Measurements from ENCODE around the gene ATG7. TPM values are rescaled to one million over a fixed set of nuclear protein-coding genes. Genes with fewer than 3 reads are reported as not detected.
"Not testable (repeated sequence)": the region's sequence is repeated elsewhere in the genome, so short reads cannot be mapped to it uniquely, and the experiment has no call there.

The ATG7 gene
- total RNA-seq, 1 donor from 2014 or later = 17.5 TPM

DNA sequence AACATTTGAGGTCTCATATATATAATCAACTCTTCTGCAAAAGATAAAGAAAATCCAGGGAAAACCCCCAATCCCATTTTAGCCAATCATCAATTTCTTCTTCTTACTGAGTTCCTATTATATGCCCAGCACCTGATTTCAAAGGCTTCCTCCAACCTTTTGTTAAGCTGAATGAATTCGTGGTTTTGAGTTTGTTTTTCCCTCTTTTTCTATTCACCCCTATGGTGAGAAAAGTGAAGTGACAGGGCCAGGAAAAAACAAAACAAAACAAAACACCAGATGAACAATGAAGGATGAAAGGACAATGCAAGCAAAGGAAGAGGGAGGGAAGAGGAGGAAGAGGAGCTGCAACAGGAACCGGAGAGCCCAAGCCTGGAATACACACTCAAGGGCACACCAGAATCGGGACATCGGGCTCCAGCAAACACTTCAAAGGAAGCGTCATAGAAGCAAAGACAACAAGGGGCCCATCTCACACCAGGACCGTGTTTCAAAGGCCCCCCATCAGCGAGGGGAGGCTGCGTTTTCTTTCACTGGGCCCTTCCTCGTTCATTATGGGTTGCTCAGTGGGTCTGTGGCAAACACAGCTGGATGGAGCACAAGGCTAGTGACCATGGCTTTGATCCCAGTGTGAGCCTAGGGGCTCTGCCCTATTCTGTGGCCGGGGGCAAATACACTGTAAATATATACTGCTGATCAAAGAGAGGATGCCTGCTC is 321.3 kb downstream of the ATG7 start:
- DNase-seq (ENCODE audit: missing footprints) (no peak), ATAC-seq (no peak)
- intact Hi-C loops (cut with DNase I) = no loop called here

- ATAC-seq; DNase-seq (ENCODE audit: missing footprints); intact Hi-C loops (cut with DNase I): not testable (repeated sequence)
Measured at GRCh38 chr3:11595024-11595423, 322.8 kb downstream of the ATG7 start.

DNA sequence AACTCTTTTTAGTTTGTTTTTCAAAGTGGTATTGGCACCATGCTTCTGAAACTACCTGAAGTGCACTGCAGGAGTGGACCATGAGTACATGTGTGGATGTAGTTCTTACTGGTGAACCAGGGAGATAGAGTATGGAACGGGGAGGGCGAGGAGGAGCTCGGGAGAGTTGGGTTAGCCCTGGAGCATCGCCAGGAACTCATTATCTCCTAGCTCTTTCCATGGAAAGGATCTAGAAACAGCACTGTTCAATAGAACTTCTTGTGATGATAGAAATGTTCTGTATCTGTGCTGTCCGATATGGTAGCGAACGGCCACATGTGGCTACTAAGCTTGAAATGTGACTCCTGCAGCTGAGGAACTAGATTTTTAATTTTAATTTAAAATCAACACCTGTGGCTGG is 324.2 kb downstream of the ATG7 start:
- no peak for ATAC-seq
- intact Hi-C loops (cut with DNase I) = no loop called here
- DNase-seq (ENCODE audit: missing footprints) = no peak

GRCh38 chr3:11600501-11601282 is 328.5 kb downstream of the ATG7 start:
- ATAC-seq (peak; percentile 84), DNase-seq (ENCODE audit: missing footprints) (peak; percentile 73)
- intact Hi-C loops (cut with DNase I) = loop anchor here (5.0 kb wide), 1 partner anchor 42 kb away; the partner anchor contains the start of gene VGLL4

DNA sequence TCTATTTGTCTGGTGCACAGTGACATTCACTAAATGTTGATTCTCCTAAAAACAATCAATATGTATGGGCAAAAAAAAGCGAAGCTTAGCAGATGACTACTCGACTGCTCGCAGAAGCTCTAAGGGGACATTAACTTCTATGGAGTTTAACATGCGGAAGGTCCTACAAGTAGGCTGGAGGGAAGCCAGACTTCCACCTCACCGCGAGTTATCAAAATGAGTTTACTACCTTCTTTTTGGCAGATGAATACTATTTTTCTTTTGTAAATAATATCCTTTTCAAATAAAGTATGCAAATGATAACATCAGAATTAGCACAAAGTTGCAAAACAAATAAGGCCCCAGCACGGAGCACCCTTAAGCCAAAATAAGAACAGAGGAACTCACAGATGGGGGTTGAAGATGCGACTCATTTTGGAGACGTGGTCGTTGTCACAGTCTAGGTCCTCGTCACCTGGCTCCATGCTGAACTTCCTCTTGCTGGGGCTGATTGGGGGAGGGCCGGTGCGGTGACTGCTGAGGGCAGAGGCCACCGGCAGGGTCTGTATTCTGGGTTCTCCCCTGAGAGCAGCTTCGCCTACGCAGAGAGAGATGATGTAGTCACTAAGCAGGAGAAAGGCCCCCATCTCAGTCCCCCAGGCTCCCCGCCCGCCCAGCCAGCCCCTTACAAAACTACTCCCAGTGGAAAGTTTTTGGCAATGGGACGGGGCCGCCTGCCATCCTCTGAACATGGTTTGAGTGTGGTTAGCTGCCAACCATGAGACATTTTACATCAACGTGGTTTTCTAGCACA is 329.4 kb downstream of the ATG7 start:
- intact Hi-C loops (cut with DNase I) = loop anchor here (5.0 kb wide), 1 partner anchor 41 kb away; the partner anchor contains the start of gene VGLL4
- peak; percentile 76 for DNase-seq (ENCODE audit: missing footprints)
- ATAC-seq = peak; percentile 48

DNA sequence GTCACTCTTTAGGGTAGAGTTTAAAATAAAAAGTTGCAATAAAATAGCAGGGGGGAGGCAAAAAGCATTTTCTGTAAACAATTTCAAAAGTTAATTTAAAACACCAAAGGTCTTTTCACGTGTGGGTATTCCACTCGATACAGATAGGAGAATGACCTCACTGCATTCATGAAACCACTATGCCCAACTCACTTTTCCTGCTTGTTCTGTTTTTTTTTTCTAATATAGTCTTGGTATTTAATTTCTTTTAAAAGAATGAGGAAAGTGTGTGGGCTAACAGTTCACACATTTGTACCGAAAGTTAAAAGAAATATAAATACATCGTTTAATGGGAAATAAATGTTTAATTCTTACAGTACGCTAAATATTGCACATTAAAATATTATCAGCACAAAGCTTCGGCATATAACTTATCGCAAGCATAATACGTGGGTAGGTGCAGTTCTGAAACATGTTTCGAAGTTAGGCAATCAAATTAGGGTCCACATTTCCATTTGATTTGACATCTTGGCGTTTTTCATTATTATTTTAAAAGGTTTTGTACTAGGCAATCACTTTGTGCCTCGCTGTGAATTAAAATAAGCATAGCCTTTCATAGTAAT is 330.1 kb downstream of the ATG7 start:
- intact Hi-C loops (cut with DNase I) = loop anchor here (5.0 kb wide), 1 partner anchor 40 kb away; the partner anchor contains the start of gene VGLL4

DNA sequence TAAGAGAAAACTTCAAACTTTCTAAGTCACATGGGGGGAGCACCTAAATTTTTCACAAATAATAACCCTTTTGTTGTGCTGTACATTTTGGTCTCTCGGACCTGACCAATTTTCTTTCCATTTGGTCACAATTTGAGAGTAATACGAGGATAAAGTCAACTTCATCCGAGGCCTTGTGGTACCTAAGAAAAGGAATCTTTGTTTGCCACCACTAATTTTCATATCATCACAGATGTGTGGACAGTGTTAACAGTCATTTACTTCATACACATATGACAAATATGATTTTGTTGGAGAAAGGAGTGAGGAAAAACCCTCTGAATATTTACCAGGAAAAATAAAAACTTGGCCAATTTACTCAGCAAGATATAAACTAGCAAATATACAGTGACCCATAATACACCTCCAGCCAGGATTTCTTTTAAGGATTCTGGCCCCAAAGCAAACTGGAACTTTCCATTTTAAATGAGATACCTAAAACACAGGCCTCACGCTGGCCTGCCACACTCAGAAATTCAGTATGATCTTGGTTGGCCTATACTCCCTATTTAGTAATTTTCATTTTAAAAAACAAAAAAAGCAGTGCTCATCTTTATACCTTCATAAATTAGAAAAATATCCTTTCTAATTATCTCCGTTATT is 330.8 kb downstream of the ATG7 start:
- ATAC-seq (no peak), DNase-seq (ENCODE audit: missing footprints) (no peak)
- intact Hi-C loops (cut with DNase I) = loop anchor here (5.0 kb wide), 1 partner anchor 39 kb away; the partner anchor contains the start of gene VGLL4

More for the DNA sequence above, 330.1 kb downstream of the ATG7 start:
- DNase-seq (ENCODE audit: missing footprints) (no peak), ATAC-seq (no peak)

DNA sequence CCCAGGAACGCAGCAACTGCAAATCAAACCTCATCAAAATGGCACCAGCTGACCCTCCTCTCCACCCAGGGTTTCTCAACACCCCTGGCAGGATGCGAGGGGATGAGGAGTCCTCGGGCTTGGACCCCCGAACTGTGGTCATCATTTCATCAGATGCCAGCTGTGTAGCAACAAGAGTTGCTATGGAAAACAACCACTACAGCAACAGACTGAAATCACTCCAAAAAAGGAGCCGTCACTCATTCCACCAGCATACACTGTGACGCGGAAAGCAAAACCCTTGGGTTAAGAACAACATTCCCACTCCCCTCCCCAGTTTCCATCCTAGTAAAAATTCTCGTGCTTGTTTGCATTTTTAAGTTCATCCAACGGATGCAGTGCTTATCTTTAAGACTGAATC is 331.4 kb downstream of the ATG7 start:
- no peak for DNase-seq (ENCODE audit: missing footprints)
- intact Hi-C loops (cut with DNase I) = loop anchor here (5.0 kb wide), 1 partner anchor 39 kb away; the partner anchor contains the start of gene VGLL4
- ATAC-seq = peak; percentile 42

GRCh38 chr3:11604139-11604892 is 332.1 kb downstream of the ATG7 start:
- ATAC-seq (no peak), DNase-seq (ENCODE audit: missing footprints) (no peak)
- intact Hi-C loops (cut with DNase I) = loop anchor here (5.0 kb wide), 1 partner anchor 38 kb away; the partner anchor contains the start of gene VGLL4

- ATAC-seq (no peak), DNase-seq (ENCODE audit: missing footprints) (no peak)
- intact Hi-C loops (cut with DNase I) = no loop called here
Measured at GRCh38 chr3:11605398-11605797, 333.2 kb downstream of the ATG7 start.

DNA sequence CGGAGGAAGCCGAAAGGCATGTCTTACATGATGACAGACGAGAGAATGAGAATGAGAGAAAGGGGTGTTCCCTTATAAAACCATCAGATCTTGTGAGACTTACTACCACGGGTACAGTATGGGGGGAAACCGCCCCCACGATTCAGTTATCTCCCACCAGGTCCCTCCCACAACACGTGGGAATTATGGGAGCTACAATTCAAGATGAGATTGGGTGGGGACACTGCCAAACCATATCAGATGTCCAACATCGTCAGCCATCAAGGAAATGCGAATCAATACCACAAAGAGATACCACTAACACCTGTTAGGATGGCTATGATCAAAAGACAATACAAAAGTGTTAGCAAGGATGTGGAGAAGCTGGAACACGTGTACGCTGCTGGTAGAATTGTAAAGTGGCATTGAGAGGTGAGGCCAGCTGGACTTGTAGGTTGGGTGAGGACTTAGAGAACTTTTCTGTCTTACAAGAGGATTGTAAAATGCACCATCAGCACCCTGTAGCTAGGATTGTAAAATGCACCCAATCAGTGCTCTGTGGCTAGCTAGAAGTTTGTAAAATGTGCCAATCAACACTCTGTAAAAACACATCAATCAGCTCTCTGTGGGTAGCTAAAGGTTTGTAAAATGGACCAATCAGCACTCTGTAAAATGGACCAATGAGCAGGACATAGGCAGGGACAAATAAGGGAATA is 334.0 kb downstream of the ATG7 start:
- DNase-seq (ENCODE audit: missing footprints) = no peak
- ATAC-seq = no peak
- intact Hi-C loops (cut with DNase I) = no loop called here

GRCh38 chr3:11606865-11607440 is 334.8 kb downstream of the ATG7 start:
- DNase-seq (ENCODE audit: missing footprints) (no peak), ATAC-seq (no peak)
- intact Hi-C loops (cut with DNase I) = no loop called here

Other genes starting within 250 kb of the ATG7 start
- gene HRH1, start 117.9 kb upstream of the ATG7 start, total RNA-seq = 1.8 TPM